HG03139 (cell line): ENCODE data around the gene PDE1C.

ENCODE experiments used
- ATAC-seq: cut with Tn5 transposase; IDR thresholded peaks from one replicate; pipeline ENCODE4 v1.9.1; 2021; ENCODE audit not compliant: unreplicated experiment

The PDE1C gene

DNA sequence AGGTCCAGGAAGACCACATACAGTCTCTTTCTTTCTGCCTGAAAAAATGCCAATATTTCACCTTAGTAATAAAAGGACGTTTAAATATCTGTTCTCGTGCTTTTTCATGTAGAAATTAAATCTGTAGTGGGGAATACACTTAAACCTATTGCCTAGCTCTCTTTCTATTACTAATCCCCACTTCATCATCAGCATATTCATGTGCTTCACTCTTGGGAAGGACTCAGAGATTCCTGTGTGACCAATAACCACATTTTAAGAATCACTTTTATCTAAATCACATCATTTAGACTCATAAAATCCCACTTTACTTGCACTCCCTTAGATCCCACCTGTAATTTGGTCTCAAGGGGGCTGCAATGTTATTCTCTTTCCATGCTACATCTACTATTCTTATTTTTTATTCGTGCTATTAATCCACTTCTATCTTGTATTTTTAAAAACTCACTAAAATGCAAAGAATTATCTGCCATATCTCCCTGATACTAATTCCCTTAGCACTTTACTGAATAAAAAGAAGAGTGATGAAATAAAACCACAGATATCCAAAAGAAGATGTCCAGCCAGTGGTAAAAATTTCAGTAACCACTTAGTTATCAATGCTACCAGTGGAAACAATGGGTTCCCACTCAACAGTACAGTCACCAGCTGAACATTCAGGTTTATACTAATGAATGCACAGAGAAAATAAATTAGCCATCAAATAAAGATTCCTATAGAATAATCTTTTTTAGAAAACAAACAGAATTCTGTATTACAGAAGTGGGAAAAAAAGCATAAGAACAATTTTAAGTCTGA, 281.1 kb downstream of the PDE1C start:
- ATAC-seq: no peak

DNA sequence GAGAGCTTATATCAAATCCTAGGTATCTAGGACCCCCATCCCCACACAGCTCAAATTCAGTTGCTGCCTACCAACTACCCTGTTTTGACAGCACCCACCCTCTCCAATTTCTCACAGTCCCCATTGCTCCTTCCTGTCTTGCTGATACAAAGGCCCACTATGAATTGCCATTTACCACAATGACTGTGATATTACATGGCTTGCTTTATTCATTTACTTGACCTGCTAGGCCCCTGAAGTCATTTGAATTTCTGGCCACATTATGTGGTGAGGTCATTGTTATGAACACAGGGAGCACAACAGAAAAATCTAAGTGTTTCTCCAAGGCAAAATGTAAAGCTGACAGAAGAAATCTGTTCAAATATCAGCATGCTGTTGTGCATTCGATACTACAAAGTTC, 281.8 kb downstream of the PDE1C start:
- peak; percentile 87 for ATAC-seq

DNA sequence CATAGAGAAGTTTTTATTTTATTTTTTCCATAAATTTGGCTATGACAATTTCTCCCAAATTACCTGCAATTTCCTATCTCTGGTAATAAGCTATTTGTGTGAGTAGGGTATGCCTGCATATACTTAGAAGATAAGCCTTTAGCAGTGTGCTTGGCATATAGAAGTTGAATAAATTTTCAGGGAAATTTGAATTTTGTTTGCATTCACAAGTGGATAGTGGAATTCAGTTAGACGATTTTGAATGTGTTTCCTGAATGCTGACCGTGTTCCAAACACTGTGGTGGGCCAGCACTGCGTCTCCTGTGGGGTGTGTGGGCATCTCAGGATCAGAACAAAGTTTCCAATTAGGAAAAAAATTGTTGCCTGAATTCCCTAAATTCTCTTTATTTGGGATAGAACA, 283.9 kb downstream of the PDE1C start:
- no peak for ATAC-seq

DNA sequence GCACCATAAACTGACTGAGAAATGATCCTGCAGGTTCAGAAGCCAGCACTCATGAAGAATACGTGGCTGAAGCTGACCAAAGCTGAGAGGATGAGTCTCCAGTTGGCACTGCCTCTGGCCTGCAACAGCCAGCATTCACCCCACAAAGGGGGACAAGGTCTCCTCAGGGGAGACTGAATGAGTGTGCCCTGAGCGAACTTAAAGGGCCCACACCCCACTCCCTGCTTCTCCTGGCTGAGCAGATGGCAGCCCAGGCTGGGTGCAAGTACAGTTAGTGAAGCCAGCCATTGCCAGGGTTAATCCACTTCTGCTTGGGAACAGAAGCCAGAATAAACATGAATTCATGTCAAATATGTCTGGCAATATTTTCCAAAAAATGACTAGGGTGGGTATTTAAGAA, 285.1 kb downstream of the PDE1C start:
- no peak for ATAC-seq

DNA sequence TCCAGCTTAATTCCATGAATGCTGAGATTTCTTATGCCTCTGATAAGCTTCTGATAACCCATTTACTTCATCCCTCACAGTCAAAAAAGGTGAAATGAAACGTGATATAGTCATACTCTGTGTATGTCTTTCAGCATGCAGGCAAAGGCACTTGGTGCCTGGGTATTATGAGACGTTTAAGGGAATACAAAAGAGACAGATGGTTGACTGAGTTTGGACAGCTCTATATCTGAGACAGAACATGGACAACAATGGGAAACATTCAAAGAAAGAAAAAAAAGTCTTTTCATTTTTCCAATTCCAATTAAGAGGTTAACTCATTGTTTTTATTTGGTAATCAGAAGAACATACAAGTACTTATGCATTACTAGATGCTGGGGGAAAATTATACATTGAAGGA, 287.0 kb downstream of the PDE1C start:
- no peak for ATAC-seq

DNA sequence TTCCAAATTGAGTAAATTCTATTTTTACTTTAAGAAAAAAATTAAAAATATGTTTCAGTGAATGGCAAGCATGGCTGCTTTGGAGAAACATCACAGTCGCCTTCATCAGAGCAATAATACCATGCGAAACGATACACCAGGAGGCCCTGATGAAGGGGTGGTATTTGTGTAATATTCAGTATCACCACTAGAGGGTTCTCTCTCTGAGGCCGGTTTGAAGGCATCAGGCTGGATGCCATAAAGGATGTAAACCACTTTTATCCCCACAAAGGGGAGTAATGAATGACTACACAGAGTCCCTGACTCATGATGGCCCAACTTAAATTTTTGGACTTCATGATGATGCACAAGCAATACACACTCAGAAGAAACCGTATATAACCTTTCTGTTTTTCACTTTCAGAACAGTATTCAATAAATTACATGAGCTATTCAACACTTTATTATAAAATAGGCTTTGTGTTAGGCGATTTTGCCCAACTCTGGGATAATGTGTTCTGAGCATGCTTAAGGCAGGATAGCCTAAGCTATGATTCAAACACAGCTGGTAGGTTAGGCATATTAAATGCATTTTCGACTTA, 287.7 kb downstream of the PDE1C start:
- no peak for ATAC-seq

DNA sequence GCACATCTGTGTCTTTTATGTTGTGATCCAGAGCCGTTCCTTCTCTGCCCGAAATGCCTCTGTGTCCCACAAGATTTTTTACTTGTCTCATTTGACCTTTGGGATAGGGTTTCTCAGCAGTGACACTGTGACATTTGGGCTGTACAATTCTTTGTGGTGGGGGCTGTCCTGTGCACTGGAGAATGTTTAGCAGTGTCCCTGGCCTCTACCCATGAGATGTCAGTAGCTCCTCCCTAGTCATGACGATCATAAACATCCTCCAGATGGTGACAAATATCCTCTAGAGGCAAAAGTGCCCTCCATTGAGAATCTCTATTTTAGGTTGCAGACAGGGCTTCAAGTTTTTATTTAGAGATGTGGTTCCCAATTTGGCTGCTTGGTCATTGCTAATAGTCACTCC, 291.9 kb downstream of the PDE1C start:
- ATAC-seq: no peak

DNA sequence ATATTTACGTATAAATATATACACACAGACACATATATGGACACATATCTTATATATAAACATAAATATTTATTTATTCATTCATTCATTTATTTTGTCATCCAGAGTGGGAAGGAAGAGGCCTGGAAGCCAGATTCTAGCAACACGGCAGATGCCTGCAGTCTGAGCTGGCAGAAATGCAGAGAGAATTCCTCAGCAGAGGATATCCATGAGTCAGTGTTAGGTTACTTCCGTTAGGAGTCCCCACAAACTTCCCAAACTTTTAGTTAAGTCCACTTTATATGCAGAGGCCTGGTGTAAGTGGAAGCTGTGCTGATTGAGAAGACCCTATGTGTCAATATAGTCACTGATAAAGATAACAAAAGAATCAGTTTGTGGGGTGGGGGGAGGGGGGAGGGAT, 293.6 kb downstream of the PDE1C start:
- ATAC-seq: no peak

DNA sequence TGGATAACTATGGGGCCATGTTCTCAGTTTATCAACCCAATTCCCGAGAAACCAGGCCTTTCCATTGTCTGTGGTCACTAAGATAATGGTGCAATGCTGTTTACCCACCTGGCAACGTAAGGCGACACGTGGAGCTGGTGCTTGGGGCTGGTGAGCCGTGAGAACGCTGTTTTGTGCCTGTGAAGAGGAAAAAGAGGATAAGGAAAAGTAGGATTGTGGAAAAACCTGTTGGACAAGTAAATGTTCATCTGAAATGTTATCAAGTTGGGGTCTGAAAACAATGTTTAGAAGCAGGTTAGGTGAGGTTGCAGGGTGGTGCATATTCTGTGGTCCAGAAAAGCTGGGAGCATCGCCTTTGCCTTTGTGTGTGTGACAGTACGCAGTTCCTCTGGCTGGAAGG, 294.7 kb downstream of the PDE1C start:
- no peak for ATAC-seq

DNA sequence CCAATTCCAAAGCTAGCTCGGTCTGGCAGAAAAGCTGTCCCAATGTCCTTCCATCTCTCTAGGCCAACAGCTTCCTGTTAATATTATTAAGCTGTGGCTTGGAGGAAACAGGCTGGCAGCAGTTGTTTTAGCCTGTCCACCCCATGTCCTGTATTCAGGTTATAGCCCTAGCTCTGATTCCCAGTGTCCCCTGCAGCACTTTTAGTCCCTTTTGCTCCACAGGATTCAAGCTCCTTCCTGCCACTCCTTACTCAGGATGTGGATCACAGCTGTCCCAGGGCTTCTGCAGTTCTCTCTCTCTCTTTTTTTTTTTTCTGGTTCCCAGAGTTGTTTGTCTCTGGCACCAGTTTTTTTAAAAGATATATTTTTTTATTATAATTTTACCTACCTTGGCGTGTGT, 298.0 kb downstream of the PDE1C start:
- ATAC-seq: no peak

DNA sequence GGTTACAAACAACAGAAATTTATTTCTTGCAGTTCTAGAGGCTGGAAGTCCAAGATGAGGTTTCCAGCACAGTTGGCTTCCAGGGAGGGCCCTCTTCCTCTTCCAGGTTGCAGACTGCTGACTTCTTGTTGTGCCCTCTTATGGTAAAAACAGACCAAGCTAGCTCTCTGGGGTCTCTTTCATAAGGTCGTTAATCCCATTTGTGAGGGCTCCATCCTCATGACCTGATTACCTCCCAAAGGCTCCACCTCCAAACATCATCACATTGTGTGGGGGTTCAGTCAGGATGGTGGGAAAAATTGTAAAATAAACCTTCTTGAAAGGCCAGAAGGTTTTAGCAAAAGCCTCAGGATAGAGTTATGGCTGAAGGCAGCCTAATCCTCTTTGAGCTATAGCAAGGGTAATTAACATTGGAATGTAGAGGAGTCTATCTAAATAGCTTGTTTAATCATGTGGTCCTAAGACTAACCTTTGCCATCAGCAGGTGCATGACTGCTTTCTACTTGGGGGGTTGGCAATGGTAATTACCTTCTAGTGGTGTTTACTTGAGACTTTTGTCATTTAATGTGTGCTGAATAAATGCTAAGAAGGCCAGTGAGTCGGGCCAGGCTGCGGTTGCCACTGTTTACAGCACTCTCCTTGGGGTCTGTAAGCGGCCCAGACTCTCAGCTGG, 302.4 kb downstream of the PDE1C start:
- ATAC-seq: no peak

DNA sequence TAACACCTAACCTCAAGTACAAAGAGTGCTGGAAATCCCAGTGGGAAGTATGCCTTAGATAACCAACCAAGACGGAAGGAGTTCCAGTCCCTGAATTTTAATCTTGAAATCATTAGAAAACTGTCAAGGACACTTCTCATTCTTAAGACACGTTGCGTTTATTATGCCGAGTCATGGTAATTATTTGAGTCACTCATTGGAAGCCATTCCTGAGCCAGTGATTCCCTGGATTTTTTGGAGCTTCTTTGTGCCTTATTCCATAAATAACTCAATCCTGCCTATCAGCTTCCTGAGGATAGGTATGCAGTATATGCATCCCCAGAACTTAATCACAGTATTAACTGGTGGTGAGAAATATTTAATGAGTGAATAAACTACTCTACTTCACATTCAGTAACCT, 305.7 kb downstream of the PDE1C start:
- no peak for ATAC-seq

DNA sequence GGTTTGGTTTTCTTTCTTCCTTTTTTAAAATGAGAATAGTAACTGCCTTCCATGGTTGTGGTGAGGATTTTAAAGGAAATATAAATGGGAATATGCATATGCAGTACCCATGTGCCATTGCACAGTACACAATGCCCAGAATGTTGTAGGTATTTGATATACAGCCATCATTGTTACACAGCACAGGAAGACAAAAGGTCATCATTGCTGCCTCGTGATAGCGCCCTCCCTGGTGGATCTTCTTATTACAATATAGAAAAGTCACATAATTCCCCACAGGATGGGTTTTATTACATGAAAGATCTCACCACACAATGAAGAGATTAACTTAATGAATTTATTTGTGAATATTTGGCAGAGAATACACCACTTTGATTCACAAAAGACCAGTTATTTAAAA, 306.7 kb downstream of the PDE1C start:
- ATAC-seq: no peak

DNA sequence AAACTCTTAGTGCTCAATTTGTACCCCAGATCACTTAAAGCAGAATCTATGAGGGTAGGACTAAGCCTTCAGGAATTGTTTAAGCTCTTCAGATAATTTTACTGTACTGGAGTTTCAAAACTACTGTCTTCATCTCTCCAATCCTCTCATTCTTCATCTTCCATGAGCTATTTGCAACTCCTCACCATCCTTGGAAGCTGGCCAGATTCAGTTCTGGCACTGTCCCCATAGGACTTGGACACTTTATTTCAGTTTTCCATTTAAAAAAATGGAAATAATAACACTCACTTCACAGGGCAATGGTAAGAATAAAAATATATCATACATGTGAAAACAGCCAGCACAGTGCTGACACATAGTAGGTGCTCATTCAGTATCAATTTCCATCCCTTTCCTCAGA, 308.6 kb downstream of the PDE1C start:
- no peak for ATAC-seq

DNA sequence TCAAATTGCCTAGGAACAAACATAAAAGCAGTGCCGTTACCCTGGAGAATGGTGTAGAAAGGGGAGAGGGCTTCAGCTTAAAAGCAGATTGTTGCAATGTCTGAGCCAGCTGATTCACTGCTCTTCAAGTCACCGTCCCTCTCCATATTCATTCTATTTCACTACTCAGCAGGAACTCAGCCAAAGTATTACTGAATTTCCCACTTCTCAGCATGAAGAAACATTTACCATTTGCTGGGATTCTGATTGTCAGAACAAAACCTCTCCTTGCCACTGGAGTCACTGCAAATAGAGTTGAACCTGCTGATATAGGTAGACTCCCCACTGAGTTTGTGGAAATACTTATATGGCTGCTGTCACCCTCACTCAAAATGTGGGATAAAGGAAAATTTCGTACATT, 311.5 kb downstream of the PDE1C start:
- ATAC-seq: no peak

DNA sequence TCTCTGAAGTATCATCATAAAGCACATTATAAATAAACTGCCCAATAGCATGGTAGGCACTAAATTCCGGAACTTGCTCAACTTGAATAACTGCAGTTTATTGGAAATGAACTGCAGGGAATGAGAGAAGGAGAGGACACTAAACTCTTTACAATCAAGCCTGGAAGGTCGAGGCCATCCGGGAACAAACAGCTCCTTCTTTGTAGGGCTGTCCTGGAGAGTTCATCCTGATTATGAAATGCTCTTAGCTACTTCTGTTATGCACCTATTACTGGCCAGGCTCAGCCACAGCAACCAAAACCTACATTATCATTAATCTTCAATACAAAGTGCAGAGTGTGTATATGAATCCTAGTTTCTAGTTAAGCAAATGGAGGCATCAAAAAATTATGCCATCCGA, 318.5 kb downstream of the PDE1C start:
- no peak for ATAC-seq

DNA sequence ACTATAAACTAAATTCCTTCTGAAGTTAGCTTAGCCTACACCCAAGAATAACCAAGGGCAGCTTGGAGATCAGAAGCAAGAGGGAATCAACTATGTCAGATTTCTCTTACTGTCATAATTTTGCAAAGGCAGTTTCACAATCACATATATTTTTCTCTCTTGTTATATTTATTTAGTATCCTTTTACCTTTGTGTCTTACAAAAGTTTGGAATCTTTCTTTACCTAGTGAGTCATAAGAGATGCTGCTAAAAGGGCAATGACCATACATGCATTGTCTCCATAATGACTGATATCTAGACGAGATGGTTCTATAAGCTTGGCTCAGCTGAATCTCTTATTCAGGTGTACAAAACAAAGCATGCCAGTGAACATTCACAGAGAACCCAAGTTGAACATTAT, 322.1 kb downstream of the PDE1C start:
- ATAC-seq: no peak

DNA sequence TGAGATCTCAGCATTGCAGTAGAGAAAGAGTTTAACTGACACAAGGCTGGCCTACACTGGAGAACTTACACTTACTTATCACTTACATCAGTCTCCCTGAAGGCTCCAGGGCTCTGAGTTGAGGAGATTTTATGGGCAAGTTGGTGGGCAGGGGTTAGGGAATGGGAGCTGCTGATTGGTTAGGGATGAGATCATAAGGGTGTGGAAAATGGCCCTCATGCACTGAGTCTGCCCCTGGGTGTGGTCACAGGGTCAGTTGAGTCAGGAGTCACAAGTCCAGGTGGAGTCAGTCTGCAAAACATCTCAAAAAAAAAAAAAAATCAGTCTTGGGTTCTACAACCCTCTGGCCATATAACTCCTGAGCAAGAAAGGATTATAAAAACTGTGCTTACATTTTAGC, 322.7 kb downstream of the PDE1C start:
- ATAC-seq: no peak

DNA sequence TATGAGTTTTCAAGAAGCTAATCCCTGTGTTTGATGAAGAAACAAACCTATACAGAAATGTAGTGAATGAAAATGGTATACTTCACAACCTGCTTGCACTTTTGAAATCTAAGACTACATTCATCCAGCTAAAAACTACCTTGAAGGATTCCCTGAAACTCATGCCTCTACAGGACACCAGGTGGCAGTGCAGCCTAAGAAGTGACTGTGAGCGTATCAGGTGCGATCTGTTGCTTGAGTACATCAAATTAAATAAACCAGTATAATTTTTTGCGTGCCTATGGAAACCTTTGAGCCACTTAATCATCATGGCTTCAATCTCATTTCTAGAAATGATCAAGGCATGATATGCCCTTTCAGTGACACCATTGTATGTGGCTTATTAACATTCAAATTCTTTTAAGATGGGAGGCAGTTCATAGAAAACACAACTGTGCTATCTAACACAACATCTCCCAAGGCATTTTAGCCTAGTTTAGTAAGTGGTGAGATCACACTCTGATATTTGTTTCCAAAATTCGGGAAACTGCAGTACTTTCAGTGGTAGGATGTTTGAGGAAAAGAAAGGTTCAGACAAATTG, 325.8 kb downstream of the PDE1C start:
- ATAC-seq: peak; percentile 67

DNA sequence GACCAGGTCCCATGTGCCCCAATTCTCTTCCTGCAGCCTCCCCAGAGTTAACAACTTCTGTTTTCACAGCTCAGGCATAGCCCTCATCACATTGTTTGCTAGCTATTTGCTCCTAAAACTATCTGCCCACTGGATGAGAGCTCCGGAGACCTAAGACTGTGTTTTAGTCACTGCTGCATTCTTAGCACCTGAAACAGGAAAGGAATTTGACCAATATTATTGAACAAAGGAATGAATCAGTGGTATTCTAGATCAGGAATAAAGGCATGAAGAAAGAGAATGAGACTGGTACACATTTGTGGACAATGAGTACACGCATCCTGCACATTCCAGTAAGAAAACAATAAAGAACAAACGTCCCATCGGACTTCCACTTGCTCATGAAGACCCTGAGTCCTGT, 328.4 kb downstream of the PDE1C start:
- no peak for ATAC-seq

DNA sequence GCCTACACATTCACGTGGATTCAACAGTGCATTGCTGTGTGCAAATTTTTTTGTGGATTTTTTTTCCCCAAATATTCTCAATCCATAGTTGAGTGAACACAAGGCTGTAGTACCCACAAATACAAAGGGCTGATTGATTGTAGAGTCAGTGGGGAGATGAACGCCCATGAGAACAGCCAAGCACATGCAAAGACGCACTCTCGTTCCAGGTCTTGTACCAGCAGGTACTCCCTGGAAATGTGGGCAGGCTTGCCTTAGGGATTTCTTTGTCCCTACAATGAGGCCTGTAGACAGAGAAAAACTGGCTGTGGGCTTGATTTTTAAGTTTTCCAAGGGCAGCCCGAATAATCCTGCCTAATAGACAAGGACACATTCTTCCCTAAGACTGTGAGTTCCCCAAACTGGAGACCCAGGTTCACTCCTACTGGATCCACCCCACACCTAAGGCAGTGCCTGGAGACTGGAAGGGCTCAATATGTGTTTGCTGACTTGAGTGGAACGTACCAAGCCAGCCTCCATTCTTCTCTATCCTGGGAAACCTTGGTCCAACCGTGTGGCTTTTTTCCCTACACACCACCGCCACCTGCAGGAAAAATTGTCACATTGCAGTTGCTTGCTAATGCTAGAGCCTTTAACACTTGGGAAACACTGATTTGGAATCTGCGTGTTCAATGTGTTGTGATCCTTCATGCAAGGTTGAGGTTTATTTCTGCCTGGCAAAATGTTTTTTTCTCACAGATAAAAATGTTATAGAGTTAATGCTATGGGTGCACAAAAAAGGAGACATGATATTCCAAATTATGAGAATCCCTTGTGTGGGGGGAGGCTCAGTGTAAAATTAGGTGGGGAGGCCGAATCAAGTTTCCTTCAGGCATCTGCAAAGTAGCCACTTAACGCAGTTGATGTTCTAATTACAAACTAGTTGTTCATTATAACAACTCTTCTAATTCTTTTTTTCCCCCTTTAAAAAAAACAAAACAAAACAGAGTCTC, 333.9 kb downstream of the PDE1C start:
- ATAC-seq: no peak
